Measurements from ENCODE around the gene GSTA2. TPM values are rescaled to one million over a fixed set of nuclear protein-coding genes. Genes with fewer than 3 reads are reported as not detected.
"Not testable (repeated sequence)": the region's sequence is repeated elsewhere in the genome, so short reads cannot be mapped to it uniquely, and the experiment has no call there.

Gene GSTA2
- total RNA-seq, 1 donor from 2014 or later, result not detected

DNA sequence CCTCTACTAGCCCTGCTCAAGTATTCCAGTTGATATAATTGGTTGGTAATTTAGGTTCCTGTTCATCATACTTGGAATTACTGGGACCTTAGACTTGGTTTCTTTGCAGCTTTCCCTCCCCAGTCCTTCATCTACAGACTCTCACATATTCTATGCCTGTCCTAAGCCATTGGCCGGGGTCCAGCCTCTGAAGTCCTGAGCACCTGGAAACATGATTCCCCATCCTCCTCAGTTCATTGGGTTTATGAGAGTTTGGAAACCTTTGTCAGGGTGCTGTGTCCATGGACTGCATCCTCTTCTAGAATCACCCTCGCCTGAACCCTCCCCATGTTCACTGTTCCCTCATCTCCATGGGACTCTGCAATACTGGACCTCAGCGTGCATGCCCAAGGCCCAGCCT, 8.8 kb downstream of the GSTA2 start:
- TF ChIP-seq, protein P1, sequence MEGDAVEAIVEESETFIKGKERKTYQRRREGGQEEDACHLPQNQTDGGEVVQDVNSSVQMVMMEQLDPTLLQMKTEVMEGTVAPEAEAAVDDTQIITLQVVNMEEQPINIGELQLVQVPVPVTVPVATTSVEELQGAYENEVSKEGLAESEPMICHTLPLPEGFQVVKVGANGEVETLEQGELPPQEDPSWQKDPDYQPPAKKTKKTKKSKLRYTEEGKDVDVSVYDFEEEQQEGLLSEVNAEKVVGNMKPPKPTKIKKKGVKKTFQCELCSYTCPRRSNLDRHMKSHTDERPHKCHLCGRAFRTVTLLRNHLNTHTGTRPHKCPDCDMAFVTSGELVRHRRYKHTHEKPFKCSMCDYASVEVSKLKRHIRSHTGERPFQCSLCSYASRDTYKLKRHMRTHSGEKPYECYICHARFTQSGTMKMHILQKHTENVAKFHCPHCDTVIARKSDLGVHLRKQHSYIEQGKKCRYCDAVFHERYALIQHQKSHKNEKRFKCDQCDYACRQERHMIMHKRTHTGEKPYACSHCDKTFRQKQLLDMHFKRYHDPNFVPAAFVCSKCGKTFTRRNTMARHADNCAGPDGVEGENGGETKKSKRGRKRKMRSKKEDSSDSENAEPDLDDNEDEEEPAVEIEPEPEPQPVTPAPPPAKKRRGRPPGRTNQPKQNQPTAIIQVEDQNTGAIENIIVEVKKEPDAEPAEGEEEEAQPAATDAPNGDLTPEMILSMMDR (conservative IDR thresholded peaks at IDR 0.05), result no peak
- H3K36me3 Mint-ChIP-seq (ENCODE audit: low read depth), result peaks cover 4% of the 10 kb centered on the region
- peaks cover 16% of the 10 kb centered on the region for H3K9me3 Mint-ChIP-seq
- no peak for DNase-seq (ENCODE audit: low read depth, low spot score)
- peak overlapping the region; percentile 12 for H3K27ac Mint-ChIP-seq (ENCODE audit: unreplicated experiment)
- H3K27me3 Mint-ChIP-seq (ENCODE audit: low read depth), result no peaks in the 10 kb centered on the region
- no peaks in the 10 kb centered on the region for H3K4me1 Mint-ChIP-seq
- H3K4me3 Mint-ChIP-seq, result no peak overlapping the region

DNA sequence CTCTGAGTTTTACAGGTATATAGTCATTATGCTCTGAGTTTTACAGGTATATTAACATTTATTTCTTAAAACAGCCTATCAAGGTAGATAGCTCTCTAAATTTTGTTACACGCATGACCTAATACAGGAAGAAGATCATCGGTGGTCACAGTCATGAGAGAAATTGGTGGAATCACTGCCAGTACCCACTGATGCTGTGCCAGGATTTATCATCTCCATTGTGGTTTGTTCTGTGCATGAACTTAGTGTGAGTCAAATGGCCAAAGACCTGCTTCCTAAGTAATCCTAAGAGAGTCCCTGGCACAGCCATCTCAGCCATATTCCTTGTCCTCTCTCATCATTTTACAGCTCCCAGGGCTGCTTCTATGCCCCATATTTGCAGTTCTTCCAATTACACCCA, 10.1 kb downstream of the GSTA2 start:
- not testable (repeated sequence) for H3K27ac Mint-ChIP-seq (ENCODE audit: unreplicated experiment)

DNA sequence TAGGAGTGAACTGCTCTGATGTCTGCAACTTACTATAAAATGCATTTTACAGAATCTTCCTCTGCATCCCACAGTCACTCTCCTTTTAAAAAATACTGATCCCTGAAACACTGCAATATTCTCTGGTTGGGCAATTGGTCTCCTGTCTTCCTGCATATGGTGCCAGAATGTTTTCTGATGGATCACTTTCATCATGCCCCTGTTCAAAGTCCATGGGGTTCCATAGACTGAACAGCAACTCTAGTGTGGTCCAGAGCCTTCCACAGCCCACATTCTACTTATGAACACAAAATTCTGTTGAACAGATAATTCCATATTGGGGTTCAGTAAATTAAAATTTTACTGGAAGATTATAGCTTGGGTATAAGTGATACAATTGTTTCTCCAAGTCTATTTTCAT, 11.0 kb downstream of the GSTA2 start:
- peaks cover 11% of the 10 kb centered on the region for H3K9me3 Mint-ChIP-seq
- H3K27ac Mint-ChIP-seq (ENCODE audit: unreplicated experiment), result no peak overlapping the region
- H3K36me3 Mint-ChIP-seq (ENCODE audit: low read depth), result no peaks in the 10 kb centered on the region
- H3K4me1 Mint-ChIP-seq, result no peaks in the 10 kb centered on the region
- no peak overlapping the region for H3K4me3 Mint-ChIP-seq
- TF ChIP-seq, protein P1 (conservative IDR thresholded peaks at IDR 0.05), result no peak
- H3K27me3 Mint-ChIP-seq (ENCODE audit: low read depth), result no peaks in the 10 kb centered on the region
- DNase-seq (ENCODE audit: low read depth, low spot score), result no peak

More for the DNA sequence above, 10.1 kb downstream of the GSTA2 start:
- H3K4me3 Mint-ChIP-seq; H3K4me1 Mint-ChIP-seq; DNase-seq (ENCODE audit: low read depth, low spot score); H3K36me3 Mint-ChIP-seq (ENCODE audit: low read depth); H3K27me3 Mint-ChIP-seq (ENCODE audit: low read depth): not testable (repeated sequence)
- peaks cover 11% of the 10 kb centered on the region for H3K9me3 Mint-ChIP-seq

DNA sequence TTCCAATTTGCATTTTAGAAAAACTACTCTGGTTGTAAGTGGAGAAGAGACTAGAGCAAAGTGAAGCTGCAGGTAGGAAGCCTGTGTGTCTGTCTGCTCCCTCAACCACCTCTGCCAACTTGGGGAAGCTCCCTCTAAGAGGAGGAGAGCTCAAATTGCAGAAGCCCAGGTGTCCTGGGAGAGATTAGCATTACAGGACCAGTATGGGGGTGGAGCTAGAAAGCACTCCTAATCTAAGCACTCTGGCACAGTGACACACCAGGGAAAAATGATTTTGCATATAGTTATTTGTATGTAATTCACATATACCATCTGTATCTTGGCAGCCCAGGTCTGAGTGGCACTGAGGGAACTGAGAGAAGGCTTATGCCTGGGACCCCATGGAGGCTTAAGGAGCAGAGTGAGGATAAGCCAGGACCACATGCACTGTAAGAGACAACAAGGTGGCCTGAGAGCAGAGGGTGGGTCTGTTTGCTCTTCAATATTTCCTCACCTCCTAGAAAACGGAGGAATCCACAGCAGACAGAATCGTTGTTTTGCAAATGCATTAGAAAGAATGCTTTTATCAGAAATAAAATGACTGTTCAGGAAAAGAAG, 13.6 kb downstream of the GSTA2 start:
- TF ChIP-seq, protein P1 (conservative IDR thresholded peaks at IDR 0.05), result no peak
- no peaks in the 10 kb centered on the region for H3K27me3 Mint-ChIP-seq (ENCODE audit: low read depth)
- DNase-seq (ENCODE audit: low read depth, low spot score), result no peak
- H3K4me1 Mint-ChIP-seq, result peaks cover 9% of the 10 kb centered on the region
- no peak overlapping the region for H3K27ac Mint-ChIP-seq (ENCODE audit: unreplicated experiment)
- H3K9me3 Mint-ChIP-seq, result peaks cover 10% of the 10 kb centered on the region
- H3K4me3 Mint-ChIP-seq, result no peak overlapping the region
- no peaks in the 10 kb centered on the region for H3K36me3 Mint-ChIP-seq (ENCODE audit: low read depth)

DNA sequence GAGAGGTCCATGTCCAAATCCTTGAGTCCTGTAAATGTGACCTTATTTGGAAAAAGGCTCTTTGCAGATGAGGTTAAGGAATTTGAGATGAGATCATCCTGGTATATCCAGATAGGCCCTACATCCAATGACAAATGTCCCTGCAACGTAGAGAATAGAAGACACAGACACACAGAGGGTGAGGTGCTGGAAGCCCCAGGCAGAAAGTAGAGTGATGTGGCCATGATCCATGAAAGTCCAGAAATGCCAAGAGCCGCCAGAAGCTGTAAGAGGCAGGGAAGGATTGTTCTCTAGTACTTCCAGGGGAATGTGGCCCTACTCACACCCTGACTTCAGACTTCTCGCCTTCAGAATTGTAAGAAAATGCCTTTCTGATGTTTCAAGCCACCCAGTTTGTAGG, 16.0 kb downstream of the GSTA2 start:
- peaks cover 12% of the 10 kb centered on the region for H3K9me3 Mint-ChIP-seq
- H3K27me3 Mint-ChIP-seq (ENCODE audit: low read depth); DNase-seq (ENCODE audit: low read depth, low spot score); H3K4me1 Mint-ChIP-seq; H3K36me3 Mint-ChIP-seq (ENCODE audit: low read depth); H3K27ac Mint-ChIP-seq (ENCODE audit: unreplicated experiment); H3K4me3 Mint-ChIP-seq: not testable (repeated sequence)

DNA sequence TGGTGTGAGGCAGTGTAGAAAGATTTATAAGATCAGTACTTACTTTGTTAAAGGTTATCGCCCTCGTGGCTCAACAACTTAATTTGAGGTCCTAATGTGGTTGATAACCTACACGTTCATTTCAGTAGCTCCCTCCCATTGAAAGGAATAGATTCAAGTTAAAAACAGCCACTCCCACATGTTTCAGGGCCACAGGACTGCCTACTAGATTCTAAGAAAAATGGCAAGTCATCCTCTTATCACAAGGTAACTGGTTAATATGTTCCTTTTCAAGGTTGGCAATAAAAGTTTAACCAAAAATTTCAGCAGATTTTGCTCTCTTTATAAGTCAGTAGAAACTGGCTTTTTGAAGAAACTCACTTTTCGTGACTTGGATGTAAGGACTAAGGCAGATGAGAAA, 17.1 kb downstream of the GSTA2 start:
- Mint-ChIP-seq H3K27ac (ENCODE audit: unreplicated experiment) (no peak overlapping the region), H3K27me3 (ENCODE audit: low read depth) (peaks cover 3% of the 10 kb centered on the region), H3K36me3 (ENCODE audit: low read depth) (no peaks in the 10 kb centered on the region), H3K4me3 (no peak overlapping the region), H3K4me1 (peaks cover 9% of the 10 kb centered on the region), H3K9me3 (peaks cover 8% of the 10 kb centered on the region)
- TF ChIP-seq, protein P1 (conservative IDR thresholded peaks at IDR 0.05), result no peak
- no peak for DNase-seq (ENCODE audit: low read depth, low spot score)
